ENCODE measurements around the gene KCNJ10.

The KCNJ10 gene

GRCh38 chr1:159985473-159985872, 84.5 kb downstream of the KCNJ10 start:
- DNase-seq: no peak

DNA sequence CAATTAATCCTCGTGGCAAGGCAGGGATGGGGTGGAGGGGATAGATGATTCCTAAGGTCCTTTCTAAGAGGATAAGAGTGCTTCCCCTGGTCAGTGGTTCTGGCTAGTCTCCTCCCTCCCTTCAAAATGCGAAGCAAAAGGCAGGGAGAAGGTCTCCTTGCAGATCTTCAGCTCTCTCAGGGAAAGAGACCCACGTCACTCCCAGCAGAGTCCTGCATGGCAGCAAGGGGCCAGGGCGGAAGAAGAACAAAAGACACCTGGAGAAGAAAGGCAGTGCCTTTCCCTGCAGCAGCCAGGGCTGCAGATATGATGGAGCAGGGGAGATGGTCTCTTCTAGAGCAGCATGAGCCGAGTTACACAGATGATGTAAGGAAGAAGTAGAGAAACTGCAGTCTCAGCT, 86.3 kb downstream of the KCNJ10 start:
- no peak for DNase-seq

GRCh38 chr1:159982280-159982679, 87.7 kb downstream of the KCNJ10 start:
- DNase-seq: no peak

DNA sequence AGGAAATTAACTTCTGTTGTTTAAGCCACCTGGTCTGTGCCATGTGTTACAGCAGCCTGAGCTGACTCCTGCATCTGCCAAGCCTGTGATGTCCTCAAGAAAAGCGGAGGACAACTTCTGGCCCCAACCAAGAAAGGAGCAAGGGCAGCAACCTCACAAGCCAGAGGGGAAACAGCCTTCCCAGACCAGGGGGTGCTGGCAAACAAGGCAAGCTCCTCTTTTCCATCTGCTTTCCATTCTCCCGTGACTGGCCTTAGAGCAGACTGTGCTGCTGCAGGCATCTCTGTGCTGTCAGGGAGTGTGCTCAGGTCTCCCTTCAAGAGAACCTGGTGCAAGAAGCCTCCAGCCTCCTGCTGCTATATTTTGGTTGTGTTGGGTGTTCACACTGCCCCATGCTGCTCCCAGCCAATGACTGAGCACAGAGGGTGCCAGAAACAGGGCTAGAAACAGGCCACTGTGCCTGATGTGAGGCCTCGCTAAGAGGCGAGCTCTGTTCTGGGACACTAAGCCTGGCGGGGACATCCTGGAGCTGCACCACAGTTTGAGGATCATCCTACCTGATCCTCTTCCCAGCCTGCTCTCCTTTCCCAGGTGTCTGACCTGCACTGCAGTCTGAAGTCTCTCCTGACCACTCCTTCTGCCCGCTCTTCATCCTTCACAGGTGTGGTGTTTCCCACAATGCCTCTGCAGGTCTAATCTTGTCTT, 88.5 kb downstream of the KCNJ10 start:
- no peak for DNase-seq

DNA sequence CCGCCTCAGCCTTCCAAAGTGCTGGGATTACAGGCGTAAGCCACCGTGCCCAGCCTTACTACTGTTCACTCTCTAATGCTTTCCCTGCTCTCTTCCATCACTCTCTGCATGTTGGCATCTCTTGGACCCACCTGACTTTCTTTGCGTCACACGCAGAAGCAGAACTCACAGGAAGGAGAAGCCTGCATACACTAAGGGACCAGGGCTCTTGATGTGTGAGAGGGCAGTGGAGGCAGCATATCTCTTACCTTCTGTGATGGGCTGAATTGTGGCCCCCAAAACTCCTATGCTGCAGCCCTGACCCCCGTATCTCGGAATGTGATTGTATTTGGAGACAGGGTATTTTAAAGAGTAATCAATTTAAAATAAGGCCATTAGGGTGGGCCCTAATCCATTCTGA, 89.2 kb downstream of the KCNJ10 start:
- no peak for DNase-seq

DNA sequence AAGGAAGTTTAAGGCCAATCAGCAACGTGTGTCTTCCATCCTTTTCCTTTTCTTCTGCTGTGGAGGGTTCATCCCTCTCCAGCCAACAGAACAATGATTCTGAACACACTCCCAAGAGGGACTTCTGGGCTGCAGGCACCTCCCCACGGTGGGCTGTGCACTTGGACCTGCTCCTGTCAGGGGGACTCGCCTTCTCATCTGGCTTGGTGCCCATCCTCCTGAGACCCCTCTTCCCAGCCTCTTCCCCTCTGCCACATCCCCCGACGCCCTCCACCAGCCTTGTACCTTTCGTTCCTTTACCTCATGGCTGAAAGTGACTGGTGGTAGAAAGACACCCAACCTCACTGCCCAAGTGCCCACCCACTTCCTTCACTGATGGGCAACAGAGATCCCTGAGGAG, 89.9 kb downstream of the KCNJ10 start:
- no peak for DNase-seq

GRCh38 chr1:159979257-159979656, 90.7 kb downstream of the KCNJ10 start:
- no peak for DNase-seq

DNA sequence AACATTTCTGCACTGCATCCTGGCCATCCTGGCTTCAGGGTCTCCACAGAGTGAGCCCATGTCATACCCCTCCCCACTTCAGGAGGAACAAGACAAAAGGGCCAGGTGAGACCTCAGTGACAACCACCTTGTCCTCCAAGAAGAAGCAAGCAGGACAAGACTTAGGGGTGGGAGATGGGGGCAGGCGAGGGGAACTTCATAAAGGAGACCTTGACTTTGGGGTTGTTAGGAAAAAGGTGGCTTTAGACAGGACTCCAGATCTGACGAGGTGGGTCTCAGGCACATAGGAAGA, 91.9 kb downstream of the KCNJ10 start:
- DNase-seq: no peak

GRCh38 chr1:159977364-159978106, 92.4 kb downstream of the KCNJ10 start:
- DNase-seq: no peak

DNA sequence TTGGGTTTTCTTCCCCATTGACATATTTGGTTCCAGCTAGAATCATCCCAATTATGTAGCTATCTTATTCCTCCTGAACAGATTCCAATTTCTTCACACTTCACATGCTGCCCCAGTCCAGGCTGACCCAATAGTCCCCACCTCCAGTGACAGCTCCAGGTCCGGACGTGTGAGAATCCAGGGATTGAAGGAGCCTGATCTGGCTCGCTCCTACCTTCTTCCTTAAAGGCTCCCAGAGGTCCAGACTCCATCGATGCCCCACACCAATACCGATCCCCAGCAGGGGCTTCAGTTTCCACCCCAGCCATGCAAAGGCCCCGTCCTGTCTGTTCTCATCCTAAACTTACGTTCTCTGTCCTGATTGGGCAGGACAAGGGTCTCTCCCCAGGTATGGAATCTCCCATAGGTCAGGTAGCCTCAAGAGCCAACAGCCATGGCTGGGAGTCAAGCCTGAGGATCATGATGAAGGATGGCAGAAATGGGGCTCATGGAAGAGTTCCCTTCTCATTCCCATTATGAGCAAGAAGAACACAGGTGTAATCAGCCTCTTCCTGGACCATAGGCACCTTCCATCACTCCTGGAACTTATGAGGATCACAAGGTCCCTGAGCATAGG, 95.5 kb downstream of the KCNJ10 start:
- DNase-seq: no peak

GRCh38 chr1:159973350-159973940, 96.5 kb downstream of the KCNJ10 start:
- no peak for DNase-seq

GRCh38 chr1:159972443-159973205, 97.3 kb downstream of the KCNJ10 start:
- no peak for DNase-seq

DNA sequence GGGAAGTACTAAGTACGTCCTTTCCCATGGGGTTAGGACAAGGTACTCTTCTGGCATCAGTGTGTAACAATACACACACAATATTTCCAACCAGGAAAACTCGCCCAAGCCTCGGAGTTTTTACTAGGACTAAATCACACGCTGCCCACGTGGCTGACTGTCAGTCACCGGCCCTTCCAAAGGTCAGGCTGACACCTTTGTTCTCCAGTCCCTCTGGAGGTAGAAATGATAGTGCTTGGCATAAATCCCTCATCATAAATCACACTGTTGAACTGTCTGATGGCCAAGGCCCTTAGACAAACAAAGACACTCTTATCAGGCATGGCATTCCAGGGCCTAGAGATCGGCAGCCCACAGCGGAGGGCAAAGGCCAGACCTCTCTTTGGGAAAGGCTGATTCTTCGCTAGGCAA, 99.0 kb downstream of the KCNJ10 start:
- no peak for DNase-seq

- no peak for DNase-seq
Measured at GRCh38 chr1:159968901-159969300, 101.1 kb downstream of the KCNJ10 start.

DNA sequence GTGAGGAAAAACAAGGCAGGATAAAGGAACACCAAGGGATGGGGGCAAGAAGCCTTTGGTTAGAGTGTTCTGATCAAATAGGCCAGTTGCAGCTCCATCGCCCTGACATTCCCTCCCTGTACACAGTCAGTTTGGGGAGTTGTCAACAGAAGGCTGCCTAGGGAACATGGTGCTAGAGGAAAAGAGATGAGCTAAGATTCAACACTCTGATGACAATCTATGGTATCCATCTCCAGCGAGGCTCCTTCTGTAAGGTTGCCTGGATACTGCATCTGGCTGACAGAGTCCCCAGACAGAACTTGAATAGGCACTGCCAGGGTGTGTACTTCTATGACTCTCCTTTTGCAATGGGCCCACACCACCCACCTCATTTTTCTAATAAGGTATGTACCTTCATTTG, 104.7 kb downstream of the KCNJ10 start:
- DNase-seq: no peak

- DNase-seq: no peak
Measured at GRCh38 chr1:159964144-159964543, 105.8 kb downstream of the KCNJ10 start.

DNA sequence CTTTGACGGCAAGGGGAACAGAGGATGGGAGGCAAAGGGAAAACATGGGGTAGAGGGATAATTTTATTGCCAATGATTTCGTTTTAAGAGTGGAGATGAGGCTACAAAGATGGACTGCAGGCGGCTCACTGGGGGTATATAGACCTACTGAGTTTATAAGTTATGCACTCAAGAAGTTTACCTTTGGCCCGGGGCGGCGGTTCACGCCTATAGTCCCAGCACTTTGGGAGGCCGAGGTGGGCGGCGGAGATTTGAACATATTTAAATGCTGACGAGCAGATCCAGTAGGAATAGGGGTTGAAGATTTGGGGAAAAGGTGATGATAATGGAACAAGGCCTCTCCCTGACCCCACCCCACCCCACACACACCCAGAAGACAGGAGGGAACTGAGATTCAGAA, 107.8 kb downstream of the KCNJ10 start:
- DNase-seq: no peak

GRCh38 chr1:159961636-159962035, 108.3 kb downstream of the KCNJ10 start:
- DNase-seq: no peak

DNA sequence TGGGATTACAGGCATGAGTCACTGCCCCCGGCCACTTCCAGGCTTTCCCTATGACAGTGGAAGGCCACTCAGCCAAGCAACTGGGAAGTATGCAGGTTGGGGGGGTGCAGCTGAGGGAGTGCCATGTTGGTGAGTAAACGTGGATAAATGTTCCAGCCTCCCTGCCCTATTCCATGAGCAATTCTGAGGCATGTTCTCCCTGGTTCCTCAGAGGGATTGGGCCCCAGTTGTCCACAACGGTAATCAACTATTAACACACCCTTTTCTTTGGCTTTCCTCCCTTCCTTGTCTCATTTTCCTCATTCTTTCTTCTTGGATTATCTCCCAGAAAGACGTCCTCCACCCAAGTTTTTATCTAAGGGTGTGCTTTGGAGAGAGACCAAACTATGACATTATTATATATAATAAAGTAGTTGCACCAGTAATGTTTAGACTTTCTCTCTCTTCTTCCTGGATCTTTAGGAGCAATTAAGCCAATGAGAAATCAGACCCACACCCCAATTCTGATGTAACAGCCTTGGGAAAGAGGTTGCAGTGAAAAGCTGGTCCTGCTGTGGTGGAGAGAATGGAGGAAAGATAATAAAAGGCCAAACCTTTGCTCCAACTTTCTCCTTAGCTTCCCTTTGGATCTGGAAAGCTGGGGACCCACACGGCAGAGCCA, 109.1 kb downstream of the KCNJ10 start:
- peak; percentile 86 for DNase-seq

DNA sequence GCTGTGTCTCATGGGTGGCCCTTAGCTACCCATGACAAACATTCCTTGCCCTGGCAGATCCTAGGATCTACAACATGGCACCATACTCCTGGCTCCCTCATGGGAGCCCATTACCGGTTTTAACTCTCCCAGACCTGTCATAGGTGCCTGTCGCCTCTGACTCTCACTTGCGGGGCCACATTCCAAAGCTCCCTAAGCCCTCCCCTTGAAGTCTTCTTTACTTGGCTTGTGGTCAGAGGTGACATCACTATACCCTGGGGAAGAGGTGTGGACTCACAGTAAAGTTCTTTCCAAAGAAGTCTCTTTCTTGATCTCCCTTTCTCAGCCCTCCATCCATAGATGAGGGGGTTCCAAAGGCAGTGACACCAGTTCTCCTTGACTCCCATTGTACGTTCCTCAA, 110.5 kb downstream of the KCNJ10 start:
- no peak for DNase-seq

GRCh38 chr1:159958719-159959380, 111.1 kb downstream of the KCNJ10 start:
- no peak for DNase-seq

DNA sequence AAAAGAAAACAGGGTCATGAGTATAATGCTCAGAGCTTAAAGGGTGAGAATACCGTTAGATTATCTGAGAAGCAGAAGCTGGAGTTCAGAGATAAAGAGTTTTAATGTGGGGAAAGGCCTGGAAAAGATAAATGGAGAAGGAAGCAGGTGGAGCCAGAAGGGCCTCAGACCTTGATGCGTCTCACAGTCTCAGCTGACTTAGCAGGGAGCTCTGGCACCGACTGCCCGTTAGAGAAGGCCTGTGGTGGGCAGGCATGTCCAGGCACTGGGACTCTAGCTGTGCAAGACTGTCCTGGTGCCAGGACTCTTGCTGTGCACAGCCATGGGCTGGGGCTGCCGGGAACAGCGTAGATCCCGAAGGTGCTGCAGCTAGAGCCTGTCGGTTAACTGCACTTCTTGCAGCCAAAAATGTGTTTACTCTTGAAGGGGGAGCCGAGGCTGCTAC, 112.1 kb downstream of the KCNJ10 start:
- no peak for DNase-seq

All from HCEC 1CT (cell line).